HG03060 (cell line): Measurements from ENCODE around the gene SCYGR8.
"Not testable (repeated sequence)": the region's sequence is repeated elsewhere in the genome, so short reads cannot be mapped to it uniquely, and the experiment has no call there.

Experiments used
- ATAC-seq: cut with Tn5 transposase; IDR thresholded peaks from one replicate; pipeline ENCODE4 v1.9.1; 2021; ENCODE audit warnings: low read depth, moderate number of reproducible peaks; ENCODE audit not compliant: unreplicated experiment

The SCYGR8 gene, protein sequence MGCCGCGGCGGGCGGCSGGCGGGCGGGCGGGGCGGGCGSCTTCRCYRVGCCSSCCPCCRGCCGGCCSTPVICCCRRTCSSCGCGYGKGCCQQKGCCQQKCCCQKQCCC

DNA sequence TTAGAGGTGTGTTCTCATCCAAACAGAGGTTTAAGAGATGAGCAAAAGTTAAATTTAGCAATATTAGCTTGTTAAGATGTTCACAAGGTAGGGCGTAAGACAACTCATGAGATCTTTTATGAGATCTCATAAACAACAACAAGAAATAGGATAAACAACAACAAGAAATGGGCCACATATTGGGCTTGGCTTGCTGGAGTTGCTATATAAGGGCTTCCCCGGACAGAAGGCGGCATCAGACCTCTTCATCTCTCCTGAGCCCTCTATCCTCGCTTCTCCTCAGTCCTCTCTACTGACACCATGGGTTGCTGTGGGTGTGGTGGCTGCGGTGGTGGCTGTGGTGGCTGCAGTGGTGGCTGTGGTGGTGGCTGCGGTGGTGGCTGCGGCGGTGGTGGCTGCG is at the start of gene SCYGR8:
TSS of gene SCYGR8 (plus strand) at position 301 of the 400 bp plus-strand sequence. CDS start at position 301, 0 bp downstream.
- no peak for ATAC-seq

DNA sequence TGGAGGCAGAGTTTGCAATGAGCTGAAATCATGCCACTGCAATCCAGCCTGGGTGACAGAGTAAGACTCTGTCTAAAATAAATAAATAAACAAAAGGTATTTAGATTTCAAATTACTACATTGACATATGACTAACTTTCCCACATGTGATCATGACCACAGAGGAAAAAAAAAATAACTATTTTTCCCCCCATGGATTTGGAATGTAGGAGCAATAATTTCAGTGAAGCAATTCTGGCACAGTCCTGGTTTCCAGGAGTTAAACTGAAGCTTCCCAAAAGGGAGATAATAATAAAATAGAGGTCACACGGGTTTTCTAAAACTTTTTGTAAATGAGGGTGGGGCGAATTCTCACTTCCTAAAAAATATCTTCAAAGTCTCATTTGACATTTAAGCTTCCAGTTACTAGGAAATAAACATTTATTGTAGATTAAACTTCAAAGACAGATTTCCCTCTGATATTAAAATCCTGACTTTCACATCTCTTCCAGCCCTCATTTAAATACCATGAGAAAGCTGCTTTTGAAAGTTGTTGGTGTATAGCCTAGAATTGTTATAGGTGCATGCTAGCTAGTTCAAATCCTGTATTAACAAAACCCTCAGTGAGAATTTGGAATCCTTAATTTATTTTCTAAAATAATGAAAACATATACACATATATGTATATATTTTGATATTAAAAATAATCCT is 48.6 kb upstream of the SCYGR8 start:
- ATAC-seq = no peak

DNA sequence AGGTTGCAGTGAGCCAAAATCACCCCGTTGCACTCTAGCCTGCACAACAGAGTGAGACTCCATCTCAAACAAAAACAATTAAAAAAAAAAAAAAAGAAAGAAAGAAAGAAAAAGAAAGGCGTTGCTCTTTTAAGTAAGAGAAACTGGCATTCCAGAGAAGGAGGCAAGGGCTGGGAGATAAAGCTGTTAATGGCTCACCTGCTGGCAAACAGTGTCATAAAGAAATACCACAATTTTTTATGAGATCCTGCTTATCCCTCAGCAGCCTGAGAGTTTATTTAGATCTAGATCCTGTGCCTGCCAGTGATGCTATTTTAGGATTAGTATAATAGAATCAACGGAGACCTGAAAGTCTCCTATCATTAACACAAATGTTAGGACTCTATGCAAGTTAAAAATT is 44.1 kb upstream of the SCYGR8 start:
- ATAC-seq = no peak

DNA sequence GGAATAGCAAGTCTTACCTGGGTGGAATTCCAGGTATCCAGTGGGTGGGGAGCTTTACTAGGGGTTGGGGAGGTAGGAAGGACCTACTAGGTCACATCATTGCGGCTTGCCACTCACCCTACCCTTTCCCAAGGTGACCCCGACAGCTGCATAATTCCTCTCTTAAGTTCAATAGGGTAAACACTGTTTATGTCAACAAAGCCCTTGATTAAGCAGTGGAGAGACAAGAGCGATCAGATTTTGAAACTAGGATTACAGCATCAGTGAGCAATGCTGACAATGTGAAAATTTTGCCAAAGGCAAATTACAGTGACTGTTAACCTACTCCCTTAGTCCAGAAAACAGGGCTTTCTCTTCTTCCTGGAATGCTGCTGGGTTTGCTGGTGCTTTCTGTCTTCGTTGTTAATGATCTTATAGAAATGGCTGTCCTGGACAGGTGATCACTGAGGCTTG is 42.4 kb upstream of the SCYGR8 start:
- ATAC-seq = no peak

DNA sequence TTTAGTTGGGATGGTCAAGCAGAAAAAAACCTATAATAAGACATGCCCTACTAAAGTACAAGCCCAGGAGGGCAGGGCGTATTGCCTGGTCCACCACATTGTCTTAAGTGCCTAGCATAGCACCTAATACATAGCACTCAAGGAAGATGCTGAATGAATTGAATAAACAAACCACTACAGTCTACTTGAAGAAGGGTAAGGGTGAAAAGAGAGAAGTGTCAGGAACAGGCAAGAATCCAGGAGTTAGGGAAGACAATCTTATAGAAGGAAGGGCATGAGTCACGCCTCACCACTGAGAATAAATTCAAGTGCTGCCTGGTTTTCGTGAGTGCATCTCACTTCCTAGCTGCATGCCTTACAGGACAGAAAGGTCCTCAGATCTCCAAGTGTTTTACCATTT is 41.7 kb upstream of the SCYGR8 start:
- no peak for ATAC-seq

DNA sequence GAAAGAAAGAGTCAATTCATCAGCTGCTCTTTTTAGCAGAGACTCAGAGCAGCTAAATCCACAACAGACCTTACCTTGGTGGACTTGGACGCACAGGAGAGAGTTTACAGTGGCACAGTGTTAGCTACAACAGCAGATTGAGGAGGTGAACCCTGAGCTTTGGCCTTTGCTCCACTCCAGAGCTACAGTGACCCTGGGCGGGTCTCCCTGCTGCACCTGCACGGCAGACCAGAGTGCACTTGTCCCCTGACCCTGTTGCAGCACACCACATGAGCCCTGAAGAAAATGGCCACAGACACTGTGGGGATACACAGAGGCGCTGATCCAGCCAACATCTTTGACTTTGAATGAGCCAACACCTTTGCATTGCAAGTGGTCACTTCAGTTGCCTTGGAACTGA is 38.8 kb upstream of the SCYGR8 start:
- ATAC-seq = no peak

DNA sequence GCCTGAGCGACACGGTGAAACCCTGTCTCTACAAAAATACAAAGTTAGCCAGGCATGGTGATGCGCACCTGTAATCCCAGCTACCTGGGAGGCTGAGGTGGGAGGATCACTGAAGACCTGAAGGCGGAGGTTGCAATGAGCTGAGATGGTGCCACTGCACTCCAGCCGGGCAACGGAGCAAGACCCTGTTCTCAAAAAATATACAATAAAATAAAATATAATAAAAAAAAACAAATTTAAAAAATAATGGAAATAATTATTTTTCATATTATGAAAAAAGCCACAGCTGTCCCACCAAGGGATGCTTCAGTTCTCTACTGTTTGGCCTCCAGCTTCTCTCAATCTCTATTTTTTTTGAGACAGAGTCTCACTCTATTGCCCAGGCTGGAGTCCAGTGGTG is 38.3 kb upstream of the SCYGR8 start:
- ATAC-seq = no peak

DNA sequence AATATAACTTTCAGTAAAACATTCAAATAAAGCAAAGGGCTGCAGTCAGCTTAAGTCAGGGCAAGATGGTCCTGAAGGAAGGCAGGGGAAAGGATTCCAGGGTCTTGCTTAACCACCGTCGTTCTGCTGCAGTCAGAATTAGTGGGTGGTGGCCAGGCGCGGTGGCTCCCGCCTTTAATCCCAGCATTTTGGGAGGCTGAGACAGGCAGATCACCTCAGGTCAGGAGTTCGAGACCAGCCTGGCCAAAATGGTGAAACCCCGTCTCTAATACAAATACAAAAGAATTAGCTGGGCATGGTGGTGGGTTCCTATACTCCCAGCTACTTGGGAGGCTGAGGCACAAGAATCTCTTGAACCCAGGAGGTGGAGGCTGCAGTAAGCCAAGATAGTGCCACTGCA is 34.7 kb upstream of the SCYGR8 start:
- no peak for ATAC-seq

DNA sequence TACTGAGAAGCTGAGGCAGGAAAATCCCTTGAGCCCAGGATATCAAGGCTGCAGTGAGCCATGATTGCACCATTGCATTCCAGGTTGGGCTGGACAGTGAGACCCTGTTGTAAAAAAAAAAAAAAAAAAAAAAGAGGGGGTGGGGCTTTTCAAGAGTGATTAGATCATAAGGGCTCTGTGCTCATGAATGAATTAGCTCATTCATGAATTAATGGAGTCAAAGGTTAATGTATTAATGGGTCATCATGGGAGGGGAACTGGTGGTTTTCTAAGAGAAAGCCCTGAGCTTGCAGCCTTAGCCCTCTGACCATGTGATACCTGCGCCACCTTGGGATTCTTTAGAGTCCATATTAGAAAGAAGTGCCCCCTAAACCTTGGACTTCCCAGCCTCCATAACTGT is 32.4 kb upstream of the SCYGR8 start:
- ATAC-seq = no peak

DNA sequence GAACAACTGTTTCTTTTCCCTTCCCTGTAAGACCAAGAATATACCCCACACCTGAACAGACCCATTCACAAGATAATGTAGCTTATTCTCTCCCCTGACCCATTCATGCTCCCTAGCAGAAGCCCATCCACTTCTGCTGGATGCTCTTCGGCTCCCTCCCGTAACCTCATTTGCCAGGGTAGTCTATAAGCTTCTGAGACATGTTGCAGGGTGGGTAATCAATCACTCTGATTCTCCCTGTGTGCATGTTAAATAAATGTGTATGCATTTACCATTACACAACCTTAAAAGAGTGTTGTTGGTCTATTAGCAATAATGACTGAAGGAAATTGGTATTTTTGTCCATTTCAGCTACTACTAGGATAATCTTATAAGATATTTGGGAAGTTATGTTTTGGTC is 29.2 kb upstream of the SCYGR8 start:
- ATAC-seq = no peak

DNA sequence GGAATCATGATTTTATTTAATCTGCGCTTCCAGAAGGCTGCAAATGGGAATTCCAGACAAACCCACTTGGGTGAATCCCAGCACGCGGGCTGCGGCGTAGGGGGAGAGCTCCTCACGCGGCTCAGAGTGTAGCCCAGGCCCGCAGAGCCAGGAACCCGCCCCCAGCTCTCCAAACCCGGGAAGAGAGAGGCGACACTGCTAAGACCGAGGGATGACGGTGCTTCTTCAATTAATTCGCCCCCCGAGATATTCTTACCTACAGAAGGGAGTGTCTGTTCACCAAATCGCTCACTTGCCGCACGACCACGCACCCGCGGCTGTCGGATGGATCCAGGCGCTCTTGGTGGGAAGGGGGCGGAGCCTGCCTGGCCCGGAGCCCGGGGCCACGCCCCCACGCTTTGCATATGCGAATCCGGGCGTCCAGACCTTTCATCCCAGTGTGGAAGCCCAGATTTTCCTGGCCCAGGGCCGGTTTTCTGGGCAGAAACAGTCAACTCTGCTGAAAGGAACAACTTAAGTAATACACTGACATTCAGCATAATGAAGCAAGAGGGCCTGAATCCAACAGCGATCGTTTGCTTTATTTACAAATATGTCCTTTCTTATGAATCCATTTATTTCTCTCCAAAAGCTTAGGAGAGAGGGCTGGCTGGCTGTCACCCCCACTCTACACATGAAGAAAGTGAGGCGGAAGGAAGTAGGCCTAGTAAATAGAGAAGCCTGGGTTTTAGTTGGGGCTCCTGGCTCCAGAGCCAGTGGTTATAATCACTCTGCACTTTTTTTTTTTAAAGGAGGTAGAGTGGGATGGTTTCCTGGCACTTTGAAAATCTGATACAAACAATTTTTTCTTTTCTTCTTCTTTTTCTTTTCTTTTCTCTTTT is 27.8 kb upstream of the SCYGR8 start, which contains the start of gene SLC19A3:
TSS of gene SLC19A3 (minus strand) at position 342 of the 881 bp plus-strand sequence. CDS start 15,710 bp downstream, outside the sequence.
- no peak for ATAC-seq

DNA sequence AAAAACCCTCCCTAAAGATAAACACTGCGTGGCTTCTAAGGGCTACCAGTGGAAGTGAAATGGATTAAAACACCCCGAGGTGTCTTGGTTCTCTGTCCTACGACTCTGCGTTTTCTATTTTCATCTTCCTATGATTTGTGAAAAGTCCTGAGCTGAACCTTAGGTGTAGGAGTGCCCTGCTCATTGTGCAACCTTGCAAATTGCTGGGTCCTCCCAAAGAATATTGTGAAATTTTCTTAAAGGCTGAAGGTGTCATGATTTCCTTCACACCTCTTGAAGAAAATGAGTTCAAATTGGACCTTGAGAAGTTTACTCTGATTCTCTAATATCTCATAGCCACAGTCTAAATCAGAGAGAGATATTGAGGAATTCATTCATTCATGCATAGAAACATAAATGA is 26.1 kb upstream of the SCYGR8 start:
- no peak for ATAC-seq

DNA sequence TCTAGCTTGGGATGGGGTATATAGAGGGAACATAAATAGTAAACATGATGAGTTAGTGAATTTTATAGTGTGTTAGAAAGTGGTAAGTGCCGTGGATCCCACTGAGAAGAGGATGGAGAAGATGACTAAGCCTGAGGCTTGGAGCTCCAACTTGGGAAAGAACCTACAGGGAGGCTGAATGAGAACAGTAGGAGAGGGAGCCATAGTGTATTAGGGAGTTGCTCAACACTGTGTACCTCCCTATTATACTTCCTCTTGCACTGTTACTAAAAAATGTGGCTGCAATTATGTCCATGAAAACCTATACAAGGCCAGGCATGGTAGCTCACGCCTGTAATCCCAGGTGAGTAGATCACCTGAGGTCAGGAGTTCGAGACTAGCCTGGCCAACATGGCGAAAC is 25.0 kb upstream of the SCYGR8 start:
- ATAC-seq = no peak

DNA sequence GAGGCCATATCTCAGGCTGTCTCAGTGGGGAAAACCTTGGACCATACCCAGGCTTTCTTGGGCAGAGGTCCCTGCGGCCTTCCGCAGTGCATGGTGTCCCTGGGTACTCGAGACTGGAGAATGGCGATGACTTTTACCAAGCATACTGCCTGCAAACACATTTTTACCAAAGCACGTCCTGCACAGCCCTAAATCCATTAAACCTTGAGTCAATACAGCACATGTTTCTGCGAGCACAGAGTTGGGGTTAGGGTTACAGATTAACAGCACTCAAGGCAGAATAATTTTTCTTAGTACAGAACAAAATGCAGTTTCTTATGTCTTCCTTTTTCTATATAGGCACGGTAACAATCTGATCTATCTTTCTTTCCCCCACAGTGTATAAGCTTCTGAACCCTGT is 22.9 kb upstream of the SCYGR8 start:
- ATAC-seq = not testable (repeated sequence)

DNA sequence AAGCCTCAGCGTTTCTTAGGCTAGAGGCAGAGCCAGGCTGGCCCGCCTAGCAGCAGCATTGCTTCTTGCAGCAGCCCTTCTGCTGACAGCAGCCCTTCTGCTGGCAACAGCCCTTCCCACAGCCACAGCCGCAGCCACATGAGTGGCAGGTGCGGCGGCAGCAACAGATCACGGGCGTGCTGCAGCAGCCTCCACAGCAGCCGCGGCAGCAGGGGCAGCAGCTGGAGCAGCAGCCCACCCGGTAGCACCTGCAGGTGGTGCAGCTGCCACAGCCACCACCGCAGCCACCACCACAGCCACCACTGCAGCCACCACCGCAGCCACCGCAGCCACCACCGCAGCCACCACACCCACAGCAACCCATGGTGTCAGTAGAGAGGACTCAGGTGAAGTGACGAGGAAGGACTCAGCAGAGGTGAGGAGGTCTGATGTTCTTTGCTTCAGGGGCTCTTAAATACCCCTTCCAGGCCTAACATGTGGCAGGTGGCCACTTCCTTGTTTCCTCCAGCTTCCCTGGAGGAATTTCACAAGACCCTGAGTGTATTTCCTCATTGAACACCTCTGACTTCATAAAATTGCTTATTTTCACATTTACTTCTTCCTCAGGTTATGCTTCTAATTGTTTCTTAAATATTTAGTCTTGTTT is 21.2 kb upstream of the SCYGR8 start, which contains the start of gene SCYGR6:
TSS of gene SCYGR6 (minus strand) at position 364 of the 646 bp plus-strand sequence. CDS start at position 364, 0 bp downstream.
- no peak for ATAC-seq

DNA sequence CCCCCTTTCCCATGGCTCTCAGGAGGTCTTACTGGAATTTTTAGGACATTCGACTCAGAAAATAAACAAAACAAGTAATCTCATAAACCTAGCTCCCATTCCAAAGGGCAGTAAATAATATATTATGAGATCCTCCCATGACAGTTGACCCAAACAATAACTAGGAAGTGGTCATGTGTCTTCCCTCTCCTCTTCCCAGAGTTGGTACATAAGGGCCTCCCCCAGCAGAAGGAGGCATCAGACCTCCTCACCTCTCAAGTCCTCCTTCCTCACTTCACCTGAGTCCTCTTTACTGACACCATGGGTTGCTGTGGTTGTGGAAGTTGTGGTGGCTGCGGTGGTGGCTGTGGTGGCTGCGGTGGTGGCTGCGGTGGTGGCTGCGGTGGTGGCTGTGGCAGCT is 17.7 kb upstream of the SCYGR8 start, which contains the start of gene SCYGR7:
TSS of gene SCYGR7 (plus strand) at position 301 of the 400 bp plus-strand sequence. CDS start at position 301, 0 bp downstream.
- ATAC-seq = no peak

DNA sequence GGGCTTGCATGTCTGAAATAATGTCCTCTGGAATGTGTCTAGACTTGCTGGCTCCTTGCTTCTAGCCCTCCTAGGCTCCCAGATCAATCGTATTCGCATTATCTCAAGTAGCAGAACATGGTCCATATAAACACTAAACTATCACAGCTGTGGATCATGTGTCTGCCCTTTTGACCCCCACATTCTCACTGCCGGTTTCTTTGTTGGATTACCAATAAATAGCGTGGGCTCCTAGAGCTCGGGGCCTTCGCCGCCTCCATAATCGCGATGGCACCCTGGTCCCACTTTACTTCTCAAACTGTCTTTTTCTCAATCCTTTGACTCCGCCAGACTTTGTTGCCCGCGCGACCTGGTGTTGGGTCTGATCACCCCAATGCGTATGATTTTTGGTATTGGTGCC is 6.3 kb upstream of the SCYGR8 start:
- no peak for ATAC-seq

DNA sequence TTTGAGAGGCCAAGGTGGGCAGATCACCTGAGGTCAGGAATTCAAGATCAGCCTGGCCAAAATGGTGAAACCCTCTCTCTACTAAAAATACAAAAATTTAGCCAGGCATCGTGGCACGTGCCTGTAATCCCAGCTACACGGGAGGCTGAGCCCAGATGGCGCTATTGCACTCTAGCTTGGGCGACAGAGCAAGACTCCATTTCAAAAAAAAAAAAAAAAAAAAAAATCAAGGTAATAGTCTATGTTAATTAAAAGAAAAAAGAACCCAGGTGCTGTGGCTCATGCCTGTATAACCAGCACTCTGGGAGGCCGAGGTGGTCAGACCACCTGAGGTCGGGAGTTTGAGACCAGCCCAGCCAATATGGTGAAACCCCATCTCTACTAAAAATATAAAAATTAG is 5.0 kb upstream of the SCYGR8 start:
- not testable (repeated sequence) for ATAC-seq

DNA sequence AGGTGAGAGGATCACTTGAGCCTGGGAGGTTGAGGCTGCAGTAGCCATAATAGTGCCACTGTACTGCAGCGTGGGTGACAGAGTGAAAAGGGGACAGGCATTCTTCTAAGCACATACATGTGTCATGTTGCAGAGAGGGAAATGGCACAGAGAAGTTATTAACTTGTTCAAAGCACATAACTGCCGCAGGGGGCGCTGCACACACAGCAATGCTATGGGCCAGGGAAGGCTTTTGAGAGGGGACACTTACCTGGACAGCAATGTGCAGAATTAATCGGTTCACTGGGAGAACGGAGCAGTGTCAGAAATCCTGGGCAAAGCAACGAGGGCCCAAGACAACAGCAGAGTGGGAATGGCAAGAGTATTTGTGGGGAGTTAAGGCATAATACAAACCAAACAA is 2.4 kb downstream of the SCYGR8 start:
- ATAC-seq = no peak

DNA sequence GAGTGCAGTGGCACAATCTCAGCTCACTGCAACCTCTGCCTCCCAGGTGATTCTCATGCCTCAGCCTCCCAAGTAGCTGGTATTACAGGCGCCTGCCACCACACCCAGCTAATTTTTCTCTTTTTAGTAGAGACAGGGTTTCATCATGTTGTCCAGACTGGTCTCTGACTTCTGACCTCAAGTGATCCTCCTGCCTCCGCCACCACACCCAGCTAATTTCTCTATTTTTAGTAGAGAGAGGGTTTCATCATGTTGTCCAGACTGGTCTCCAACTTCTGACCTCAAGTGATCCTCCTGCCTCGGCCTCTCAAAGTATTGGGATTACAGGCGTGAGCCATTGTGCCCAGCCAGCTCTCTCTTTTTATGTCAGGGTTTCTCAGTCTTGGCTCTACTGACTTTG is 10.6 kb downstream of the SCYGR8 start:
- ATAC-seq = not testable (repeated sequence)
